HG03135 (cell line): Measurements from ENCODE around the gene DDX56.

Experiments used
- ATAC-seq: cut with Tn5 transposase; IDR thresholded peaks from one replicate; pipeline ENCODE4 v1.9.1; 2021; ENCODE audit warnings: mild to moderate bottlenecking, moderate library complexity; ENCODE audit not compliant: unreplicated experiment

DDX56 gene

GRCh38 chr7:44537442-44537841 lies 36.3 kb downstream of the DDX56 start:
- ATAC-seq: no peak

- ATAC-seq: no peak
Measured at GRCh38 chr7:44536090-44536489, 37.6 kb downstream of the DDX56 start.

GRCh38 chr7:44535348-44536064 lies 38.2 kb downstream of the DDX56 start:
- ATAC-seq: no peak

GRCh38 chr7:44534501-44534900 lies 39.2 kb downstream of the DDX56 start:
- ATAC-seq: peak; percentile 70

GRCh38 chr7:44534087-44534486 lies 39.6 kb downstream of the DDX56 start:
- no peak for ATAC-seq

GRCh38 chr7:44533301-44534055 lies 40.2 kb downstream of the DDX56 start:
- no peak for ATAC-seq

GRCh38 chr7:44531421-44532380 lies 42.0 kb downstream of the DDX56 start:
- no peak for ATAC-seq

GRCh38 chr7:44530990-44531389 lies 42.7 kb downstream of the DDX56 start:
- no peak for ATAC-seq

- ATAC-seq: no peak
Measured at GRCh38 chr7:44524811-44525388, 48.8 kb downstream of the DDX56 start.

GRCh38 chr7:44522315-44522714 lies 51.4 kb downstream of the DDX56 start:
- no peak for ATAC-seq

GRCh38 chr7:44521347-44522095 lies 52.2 kb downstream of the DDX56 start:
- no peak for ATAC-seq

GRCh38 chr7:44520574-44520973 lies 53.1 kb downstream of the DDX56 start:
- ATAC-seq: no peak

- no peak for ATAC-seq
Measured at GRCh38 chr7:44519546-44519945, 54.2 kb downstream of the DDX56 start.

GRCh38 chr7:44518761-44519160 lies 54.9 kb downstream of the DDX56 start:
- ATAC-seq: no peak

- ATAC-seq: no peak
Measured at GRCh38 chr7:44517175-44517574, 56.5 kb downstream of the DDX56 start.
